H1 (cell line): ENCODE data around the gene PGAP3. TPM values are rescaled to one million over a fixed set of nuclear protein-coding genes. Genes with fewer than 3 reads are reported as not detected.

ENCODE experiments used
- CEBPB ChIP-seq: IDR thresholded peaks from 2 replicates; pipeline ENCODE4 v1.6.1; 2012; ENCODE audit warnings: low read depth, low read length
- CTBP2 ChIP-seq: IDR thresholded peaks from 2 replicates; pipeline ENCODE4 v1.7.0; 2011; ENCODE audit warnings: borderline replicate concordance, mild to moderate bottlenecking, moderate library complexity, mixed read lengths, low read length; ENCODE audit not compliant: insufficient read depth, insufficient read length
- RAD21 ChIP-seq, 2 experiments: IDR thresholded peaks in 1 of 2; conservative IDR thresholded peaks in 1 of 2; 2 replicates each; pipeline ENCODE4 v1.6.1; 2011; ENCODE audit warnings: low read depth in 2 of 2, low read length in 2 of 2, improper control_type of control experiment in 1 of 2, inconsistent platforms in 1 of 2, mild to moderate bottlenecking in 1 of 2, moderate library complexity in 1 of 2
- RXRA ChIP-seq: IDR thresholded peaks from 2 replicates; pipeline ENCODE4 v1.6.1; 2011; ENCODE audit warnings: low read depth, mild to moderate bottlenecking, low read length, moderate library complexity; ENCODE audit not compliant: insufficient read depth
- SP2 ChIP-seq: IDR thresholded peaks from 2 replicates; pipeline ENCODE4 v1.6.1; 2012; ENCODE audit warnings: mild to moderate bottlenecking, low read length, inconsistent platforms
- ZNF274 ChIP-seq: IDR thresholded peaks from 2 replicates; pipeline ENCODE4 v1.7.0; 2012; ENCODE audit warnings: low read length, borderline replicate concordance; ENCODE audit errors: extremely low read depth
- polyA plus RNA-seq, 7 experiments: library from polyadenylated mRNA; depleted of rRNA in 3 of 7; stranded (reverse) in 5 of 7; unstranded in 2 of 7; fragments of >200 nt in 5 of 7; fragments of 200-250 nt in 2 of 7; gene quantifications; 1 replicate in 5 of 7; 2 replicates in 1 of 7; 4 replicates in 1 of 7; pipeline versions ENCODE4 v1.2.1 to v1.2.3, GENCODE V29; 2011 to 2013; ENCODE audit warnings: missing spikeins in 2 of 7, mixed read lengths in 2 of 7
- total RNA-seq: library from RNA; stranded (reverse); fragmentation: NEBNext Ultra II Directional; extraction: Animal tissue kit (Norgen Biotek cat#: 25700); gene quantifications from 2 replicates; pipeline ENCODE4 v1.2.1, GENCODE V29; 2021

PGAP3 gene
- total and polyA plus RNA-seq, 2 of the 8 experiments (the other 6 are each of a cell fraction or from before 2014, with no cell fraction given): 21.0 to 30.7 TPM

DNA sequence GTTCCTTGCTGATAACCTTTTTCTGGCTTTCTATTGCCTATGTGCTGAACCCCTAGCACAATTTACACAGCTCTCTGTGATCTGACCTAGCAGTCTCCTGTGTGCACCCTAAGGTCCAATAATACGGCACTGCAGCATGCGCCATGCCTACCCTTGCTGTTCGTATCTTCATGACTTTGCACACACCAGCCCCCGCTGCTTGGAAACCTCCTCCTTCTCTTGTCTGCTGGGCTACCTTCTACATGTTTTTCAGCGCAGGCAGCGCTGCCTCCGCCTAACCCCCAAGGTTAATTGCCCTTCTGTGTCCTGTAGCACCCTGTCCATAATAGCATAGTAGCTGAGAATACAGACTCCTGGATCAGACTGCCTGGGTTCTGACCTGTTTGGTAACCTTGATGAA lies 49.5 kb downstream of the PGAP3 start (continued):
- TF ChIP-seq CEBPB (no peak), CTBP2 (no peak), RXRA (no peak), RAD21 (IDR thresholded peaks at IDR 0.05 in 1 of 2, conservative IDR thresholded peaks at IDR 0.05 in 1 of 2; ENCODE audit: low read depth in 2 of 2, low read length in 2 of 2) (no peak), SP2 (no peak), ZNF274 (no peak)
